Activated naive CD4-positive, alpha-beta T cell treated with Interleukin-2 at 50 U/mL for 16 hours (primary cell): ENCODE measurements around the gene TRAT1.
A peak's percentile ranks its signal among the peaks of the same experiment; 100 is the strongest.
"Not testable (repeated sequence)": the region's sequence is repeated elsewhere in the genome, so short reads cannot be mapped to it uniquely, and the experiment has no call there.

ENCODE experiments used
- DNase-seq: peaks from one replicate; pipeline ENCODE4 v3.0.0-alpha.2; 2020

TRAT1 gene, protein sequence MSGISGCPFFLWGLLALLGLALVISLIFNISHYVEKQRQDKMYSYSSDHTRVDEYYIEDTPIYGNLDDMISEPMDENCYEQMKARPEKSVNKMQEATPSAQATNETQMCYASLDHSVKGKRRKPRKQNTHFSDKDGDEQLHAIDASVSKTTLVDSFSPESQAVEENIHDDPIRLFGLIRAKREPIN

DNA sequence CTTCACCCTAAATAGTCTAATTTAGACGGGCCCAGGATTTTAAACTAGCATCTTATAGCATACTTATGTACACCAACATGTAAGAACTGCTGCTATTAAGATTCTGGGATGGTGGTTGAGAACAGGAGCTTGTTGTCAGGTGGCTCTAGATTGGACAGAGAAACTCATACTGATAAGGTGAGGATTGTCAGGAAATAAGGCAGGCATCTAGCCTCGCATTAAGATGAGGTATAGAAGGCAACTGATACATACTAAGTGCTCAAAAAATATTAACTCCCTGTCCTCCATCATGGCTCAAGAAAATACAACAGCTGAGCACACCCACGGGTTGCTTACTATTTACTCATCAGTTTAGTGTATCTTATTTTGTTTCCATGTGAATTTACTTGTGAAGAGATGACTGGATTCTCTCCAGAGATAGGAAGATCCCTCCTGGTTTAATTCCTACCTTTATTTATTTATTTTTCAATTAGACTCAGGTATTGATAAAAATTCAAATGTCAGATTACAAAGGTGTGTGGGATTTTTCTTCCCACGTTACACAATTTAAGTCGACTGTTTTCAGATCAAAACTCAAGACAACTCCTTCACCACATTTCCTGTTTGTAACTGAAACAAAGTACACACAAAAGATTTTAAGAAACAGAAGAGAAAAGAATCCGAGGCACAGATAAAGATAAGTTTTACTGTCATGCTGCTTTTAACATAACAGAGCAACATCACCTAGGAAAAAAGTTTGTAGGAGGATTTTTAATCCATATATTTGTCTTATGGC lies at the start of gene TRAT1:
TRAT1 (plus strand) TSS at position 664 of the 775 bp plus-strand sequence. CDS start 142 bp downstream, outside the sequence.
- no peak for DNase-seq

DNA sequence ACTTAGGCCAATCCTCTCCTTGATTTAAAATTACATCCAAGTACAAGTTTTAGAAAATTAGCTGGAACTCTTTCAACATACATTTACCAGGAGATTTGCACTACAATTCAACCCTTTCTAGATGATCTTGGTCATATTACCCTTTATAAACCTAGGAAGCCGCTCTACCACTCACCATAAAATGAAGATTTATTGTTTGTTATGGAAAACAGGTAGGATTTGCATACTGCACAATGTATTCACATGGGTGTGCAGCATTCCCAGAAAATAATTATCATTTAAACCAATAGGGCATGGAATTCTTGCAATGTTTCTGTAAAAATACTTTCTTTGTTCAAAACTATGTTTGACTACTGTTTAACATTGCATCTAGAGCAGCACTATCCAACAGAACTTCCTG lies 46.9 kb upstream of the TRAT1 start:
- no peak for DNase-seq

- no peak for DNase-seq
These were observed 43.1 kb upstream of the TRAT1 start for GRCh38 chr3:108779496-108779895.

GRCh38 chr3:108780235-108780634 lies 42.4 kb upstream of the TRAT1 start:
- DNase-seq: peak; percentile 28

DNA sequence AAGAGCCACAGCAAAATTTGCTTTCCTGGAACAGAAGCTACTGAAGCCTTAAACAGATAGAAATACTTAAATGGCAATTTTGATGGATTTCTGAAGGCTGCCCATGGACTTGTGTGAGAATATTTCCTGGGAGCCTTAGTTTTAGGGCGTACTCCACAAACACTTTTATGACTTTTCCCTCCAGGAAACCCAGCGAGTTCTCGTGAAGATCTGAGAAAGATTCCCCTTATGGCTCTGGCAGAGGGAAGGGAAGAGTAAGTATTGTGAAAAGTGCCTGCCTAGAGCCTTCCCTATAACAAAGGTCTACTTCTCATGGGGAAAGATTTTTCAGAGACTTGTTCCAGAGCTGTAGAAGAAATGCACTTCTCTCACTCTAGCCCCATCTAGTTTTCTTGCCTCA lies 31.1 kb upstream of the TRAT1 start:
- no peak for DNase-seq

DNA sequence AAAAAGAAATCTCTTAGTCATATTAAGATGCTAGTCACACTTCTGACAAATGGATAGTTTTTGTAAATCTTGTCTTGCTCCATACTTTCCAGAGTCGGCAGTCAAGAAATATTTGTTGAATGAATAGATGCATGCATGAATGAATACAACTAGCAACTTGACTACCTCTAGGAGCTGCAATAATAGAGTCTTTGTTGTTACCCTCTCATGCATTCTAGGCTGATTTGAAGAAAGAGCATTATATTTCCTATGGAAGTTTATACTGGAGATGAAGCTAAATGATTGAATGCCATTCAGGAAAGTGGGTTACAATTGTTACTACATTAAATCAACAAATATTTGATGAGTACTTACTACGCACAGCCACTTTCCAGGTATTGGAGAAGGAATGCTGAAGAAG lies 18.1 kb upstream of the TRAT1 start:
- no peak for DNase-seq

DNA sequence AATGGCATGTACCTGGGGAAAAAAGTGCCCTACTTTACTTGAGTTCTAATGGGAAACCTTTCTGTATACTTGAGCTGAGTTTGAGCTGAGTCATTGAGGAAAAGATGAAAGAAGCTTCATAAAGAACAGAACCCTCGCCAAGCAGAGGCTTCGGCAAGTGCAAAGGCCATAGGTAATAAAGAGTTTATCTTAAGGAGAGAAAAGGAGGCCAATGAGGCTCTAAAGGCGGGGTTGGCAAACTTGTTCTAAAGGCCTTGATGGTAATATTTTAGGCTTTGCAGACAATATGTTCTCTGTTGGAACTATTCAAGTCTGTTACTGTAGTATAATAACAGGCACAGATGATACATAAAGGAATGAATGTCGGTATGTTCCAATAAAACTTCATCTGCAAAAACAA lies 17.6 kb upstream of the TRAT1 start:
- DNase-seq: no peak

DNA sequence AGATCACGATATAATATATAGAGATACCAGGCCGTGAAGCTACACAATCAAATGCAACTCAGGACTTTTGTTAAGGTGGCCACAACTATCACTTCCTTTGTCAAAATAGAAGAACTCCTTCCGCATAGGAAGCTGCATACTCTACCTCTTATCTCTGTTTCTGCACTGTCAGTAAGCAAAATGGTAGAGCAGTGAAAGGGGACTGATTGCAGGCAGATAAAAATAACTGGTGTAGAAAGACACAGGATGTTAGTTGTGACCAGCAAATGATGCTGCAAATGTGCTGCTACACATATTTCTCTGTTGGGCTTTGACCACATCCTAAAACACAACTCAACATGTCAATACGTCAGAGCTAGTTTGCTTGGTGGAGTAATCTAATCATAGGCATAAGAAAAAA lies 16.3 kb upstream of the TRAT1 start:
- DNase-seq: no peak

DNA sequence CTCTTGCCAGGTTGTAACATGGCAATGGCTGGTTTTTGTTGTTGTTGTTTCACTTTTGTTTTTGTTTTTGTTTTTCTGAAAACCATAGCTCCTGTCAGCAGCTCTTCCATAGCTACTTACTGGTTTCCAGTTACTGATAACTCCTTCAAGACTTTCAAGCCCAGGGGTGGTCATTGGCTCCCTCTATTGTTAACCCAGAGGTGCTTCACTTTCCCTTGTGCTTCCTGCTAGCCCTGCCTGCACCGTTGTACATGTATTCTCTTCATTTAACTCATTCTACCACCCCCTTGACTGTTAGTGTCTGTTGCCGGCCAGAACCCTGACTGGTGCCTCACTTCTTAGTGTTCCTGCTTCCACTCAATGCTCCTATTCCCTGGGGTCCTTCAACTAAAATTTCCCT lies 4.2 kb upstream of the TRAT1 start:
- peak; percentile 51 for DNase-seq

DNA sequence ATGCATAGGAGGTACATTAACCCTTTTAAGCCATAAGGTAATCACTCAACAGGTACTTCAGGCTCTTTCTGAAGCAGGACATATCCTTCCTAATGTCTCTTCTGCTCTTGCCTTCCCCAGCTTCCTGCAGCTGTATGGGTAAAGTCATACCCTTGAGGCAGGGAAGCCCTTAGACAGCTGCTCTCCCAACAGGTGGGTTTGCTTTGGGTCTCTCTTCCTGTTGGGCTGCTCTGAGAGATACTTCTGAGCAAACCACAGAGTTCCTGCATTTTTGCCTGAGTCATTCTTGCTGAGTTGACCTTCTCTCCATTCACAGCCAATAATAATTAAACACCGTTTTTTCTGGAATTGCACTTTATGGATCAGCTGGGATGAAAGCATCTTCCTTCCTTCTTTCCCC lies 2.0 kb upstream of the TRAT1 start:
- no peak for DNase-seq

GRCh38 chr3:108823227-108823626 lies 641 bp downstream of the TRAT1 start:
- DNase-seq: no peak

DNA sequence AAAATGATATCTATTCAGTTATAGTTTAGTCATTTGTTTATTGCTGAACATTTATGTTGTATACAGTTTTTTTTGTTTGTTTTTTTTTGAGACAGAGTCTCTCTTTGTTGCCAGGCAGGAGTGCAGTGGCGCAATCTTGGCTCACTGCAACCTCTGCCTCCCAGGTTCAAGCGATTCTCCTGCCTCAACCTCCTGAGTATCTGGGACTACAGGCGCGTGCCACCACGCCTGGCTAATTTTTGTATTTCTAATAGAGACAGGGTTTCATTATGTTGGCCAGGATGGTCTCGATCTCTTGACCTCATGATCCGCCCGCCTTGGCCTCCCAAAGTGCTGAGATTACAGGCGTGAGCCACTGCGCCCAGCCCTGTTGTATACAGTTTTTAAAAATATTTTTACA lies 1.2 kb downstream of the TRAT1 start:
- not testable (repeated sequence) for DNase-seq

GRCh38 chr3:108826309-108827187 lies 4.0 kb downstream of the TRAT1 start:
- no peak for DNase-seq

GRCh38 chr3:108830381-108830780 lies 7.8 kb downstream of the TRAT1 start:
- DNase-seq: no peak

GRCh38 chr3:108830991-108831614 lies 8.5 kb downstream of the TRAT1 start:
- DNase-seq: no peak

DNA sequence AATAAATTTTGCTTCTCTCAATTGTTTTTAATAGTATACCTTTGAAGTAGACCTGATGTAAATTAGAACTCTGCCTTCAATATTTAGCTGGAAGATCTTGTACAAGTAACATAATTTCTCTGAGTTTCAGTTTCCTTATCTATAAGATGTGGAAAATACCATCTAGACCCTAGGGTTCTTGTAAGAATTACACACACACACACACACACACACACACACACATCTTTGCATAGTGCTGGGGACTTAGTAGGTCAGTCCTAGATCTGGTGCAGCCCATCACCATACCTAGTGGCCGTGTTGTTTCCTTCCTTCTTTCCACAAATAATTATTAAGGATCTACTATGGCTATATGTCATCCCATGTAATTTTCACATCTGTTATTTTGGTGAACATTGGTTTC lies 11.0 kb downstream of the TRAT1 start:
- no peak for DNase-seq

DNA sequence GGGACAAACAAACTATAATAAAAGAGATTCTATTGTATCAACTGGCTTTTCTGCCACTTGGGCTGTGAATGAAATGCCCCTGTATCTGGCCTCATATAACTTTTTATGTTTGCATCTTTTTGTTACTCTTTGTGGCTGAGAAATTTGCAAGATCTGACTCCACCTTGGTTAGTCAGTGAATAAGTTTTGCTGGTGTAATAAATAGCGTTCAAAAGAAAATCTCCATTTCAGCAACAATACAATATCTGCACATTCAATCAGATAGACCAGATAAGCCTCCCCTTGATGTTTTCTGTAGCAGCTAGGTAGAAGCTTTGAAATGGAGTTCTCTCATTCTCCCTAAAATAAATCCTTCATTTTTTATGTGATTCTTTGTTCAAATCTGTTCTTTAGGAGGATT lies 12.0 kb downstream of the TRAT1 start:
- no peak for DNase-seq

GRCh38 chr3:108835101-108835500 lies 12.5 kb downstream of the TRAT1 start:
- DNase-seq: peak; percentile 39

GRCh38 chr3:108838436-108838835 lies 15.8 kb downstream of the TRAT1 start:
- peak; percentile 64 for DNase-seq

- no peak for DNase-seq
These were observed 23.2 kb downstream of the TRAT1 start for GRCh38 chr3:108845709-108846293.

GRCh38 chr3:108847187-108847586 lies 24.6 kb downstream of the TRAT1 start:
- no peak for DNase-seq

- DNase-seq: no peak
These were observed 26.5 kb downstream of the TRAT1 start for GRCh38 chr3:108849075-108849474.

DNA sequence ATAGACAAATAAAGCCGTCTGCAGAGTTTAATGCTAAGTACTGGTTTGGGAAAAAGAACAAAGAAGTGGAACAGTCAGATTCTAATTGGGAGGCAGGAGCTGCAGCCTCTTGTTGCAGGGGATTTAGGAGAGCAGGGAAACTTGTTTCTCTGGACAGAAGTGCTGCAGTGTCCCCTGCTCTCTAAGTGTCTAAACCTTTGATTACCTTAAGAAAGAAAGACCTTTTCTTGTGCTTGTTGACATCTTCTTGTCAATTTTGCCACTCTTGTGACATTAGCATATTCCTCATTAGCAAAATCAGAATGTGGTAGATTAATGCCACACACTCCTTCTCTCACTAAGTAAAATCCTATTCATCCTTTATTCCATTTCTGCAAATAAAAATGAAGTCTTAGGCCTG lies 38.8 kb downstream of the TRAT1 start:
- DNase-seq: no peak
